HG02798 (cell line): ENCODE measurements around the gene CRY1.
"Not testable (repeated sequence)": the region's sequence is repeated elsewhere in the genome, so short reads cannot be mapped to it uniquely, and the experiment has no call there.

Experiments used
- ATAC-seq: cut with Tn5 transposase; IDR thresholded peaks from one replicate; pipeline ENCODE4 v1.9.1; 2021; ENCODE audit warnings: mild to moderate bottlenecking; ENCODE audit not compliant: unreplicated experiment, poor library complexity

The CRY1 gene

DNA sequence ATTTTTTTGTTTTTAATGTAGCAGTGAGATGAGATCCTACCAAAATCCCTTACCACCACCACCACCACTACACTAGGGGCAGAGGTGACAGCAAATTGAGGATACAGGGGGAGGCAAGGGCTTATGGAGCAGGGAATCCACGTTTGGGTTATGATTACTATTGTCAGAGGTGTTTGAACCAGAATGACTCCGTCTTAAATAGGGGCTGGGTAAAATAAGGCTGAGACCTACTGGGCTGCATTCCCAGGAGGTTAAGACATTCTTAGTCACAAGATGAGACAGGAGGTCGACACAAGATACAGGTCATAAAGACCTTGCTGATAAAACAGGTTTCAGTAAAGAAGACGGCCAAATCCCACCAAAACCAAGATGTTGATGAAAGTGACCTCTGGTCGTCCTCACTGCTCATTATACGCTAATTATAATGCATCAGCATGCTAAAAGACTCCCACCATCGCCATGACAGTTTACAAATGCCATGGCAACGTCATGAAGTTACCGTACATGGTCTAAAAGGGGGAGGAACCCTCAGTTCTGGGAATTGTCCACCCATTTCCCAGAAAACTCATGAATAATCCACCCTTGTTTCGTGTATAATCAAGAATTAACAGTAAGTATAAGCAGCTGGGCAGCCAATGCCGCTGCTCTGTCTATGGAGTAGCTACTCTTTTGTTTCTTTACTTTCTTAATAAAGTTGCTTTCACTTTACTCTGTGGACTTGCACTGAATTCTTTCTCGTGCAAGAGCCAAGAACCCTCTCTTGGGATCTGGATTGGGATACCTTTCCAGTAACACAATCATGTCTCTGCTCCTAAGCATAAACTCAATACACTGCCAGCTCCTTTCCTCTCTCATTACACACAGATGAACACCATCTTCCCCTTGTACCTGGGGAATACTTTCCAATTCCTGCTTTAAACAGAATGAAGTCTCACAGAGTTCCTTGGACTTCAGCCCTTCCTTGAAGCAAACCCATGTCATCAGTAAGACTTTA lies 16.7 kb upstream of the CRY1 start:
- no peak for ATAC-seq

GRCh38 chr12:107108995-107109508 lies 15.7 kb upstream of the CRY1 start:
- ATAC-seq, result no peak

GRCh38 chr12:107108366-107108765 lies 15.0 kb upstream of the CRY1 start:
- not testable (repeated sequence) for ATAC-seq

DNA sequence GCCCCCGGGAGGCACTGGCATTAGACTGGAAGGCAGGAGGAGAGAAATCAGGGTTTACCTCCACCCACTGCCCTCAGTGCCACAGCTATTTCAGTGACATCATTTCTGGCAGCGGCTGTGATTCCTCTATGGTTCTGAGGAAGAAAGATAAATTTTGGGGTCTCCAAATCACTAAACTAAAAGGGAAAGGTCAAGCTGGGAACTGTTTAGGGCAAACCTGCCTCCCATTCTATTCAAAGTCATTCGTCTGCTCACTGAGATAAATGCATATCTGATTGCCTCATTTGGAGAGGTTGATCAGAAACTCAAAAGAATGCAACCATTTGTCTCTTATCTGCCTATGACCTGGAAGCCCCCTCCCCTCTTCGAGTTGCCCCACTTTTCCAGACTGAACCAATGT lies 14.0 kb upstream of the CRY1 start:
- no peak for ATAC-seq

- ATAC-seq, result no peak
These were observed 13.1 kb upstream of the CRY1 start for GRCh38 chr12:107106241-107107025.

DNA sequence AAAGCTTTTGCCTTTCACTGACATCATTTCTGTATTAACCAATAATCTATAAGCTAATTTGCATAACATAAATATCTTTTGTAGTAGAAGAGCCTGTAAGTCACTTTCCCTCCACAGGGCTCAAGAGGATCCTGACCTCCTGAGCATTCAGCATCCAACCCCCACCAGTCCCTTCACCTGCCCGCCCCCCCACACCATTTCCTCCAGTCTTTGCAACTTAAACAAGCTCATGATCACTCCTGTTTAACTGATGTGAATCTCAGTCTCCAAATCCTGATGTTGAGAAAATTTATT lies 12.0 kb upstream of the CRY1 start:
- ATAC-seq, result no peak

DNA sequence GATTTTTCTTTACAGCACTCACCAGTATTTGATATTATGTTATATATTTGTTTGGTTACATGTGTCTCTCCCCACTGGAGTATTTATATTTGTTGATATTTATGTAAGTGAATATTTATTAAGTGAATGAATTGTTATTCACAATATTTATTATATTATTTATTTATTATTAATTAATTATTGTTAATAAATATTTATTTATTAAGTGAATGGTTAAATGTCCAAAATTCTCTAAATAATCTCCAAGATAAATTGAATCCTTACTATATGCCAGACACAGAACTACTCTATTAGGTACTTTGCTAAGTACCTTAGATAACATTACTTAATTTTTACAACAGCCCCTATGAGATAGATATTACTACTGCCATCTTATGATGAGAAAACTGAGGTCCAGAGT lies 10.2 kb upstream of the CRY1 start:
- no peak for ATAC-seq

- ATAC-seq, result no peak
These were observed 9.7 kb upstream of the CRY1 start for GRCh38 chr12:107103097-107103496.

GRCh38 chr12:107102294-107102693 lies 8.9 kb upstream of the CRY1 start:
- no peak for ATAC-seq

DNA sequence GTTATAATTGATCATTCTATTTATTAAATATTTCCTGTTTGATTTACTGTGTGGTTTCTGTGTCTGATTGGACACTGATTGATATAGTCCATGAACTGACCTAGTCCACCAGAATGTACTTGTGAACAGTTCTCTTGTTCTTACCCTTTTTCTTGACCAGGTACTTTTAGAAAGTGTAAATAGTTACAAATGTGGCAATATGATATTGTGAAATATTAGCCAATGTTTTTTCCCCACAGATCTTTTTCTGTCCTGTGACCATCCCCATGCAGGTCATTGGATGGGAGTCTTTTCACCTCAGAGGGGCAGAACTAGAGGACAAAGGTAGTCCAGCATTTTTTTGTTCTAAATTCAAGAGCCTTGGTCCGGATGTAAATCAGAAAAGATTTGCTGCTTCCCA lies 8.3 kb upstream of the CRY1 start:
- no peak for ATAC-seq

- no peak for ATAC-seq
These were observed 6.6 kb upstream of the CRY1 start for GRCh38 chr12:107099917-107100316.

DNA sequence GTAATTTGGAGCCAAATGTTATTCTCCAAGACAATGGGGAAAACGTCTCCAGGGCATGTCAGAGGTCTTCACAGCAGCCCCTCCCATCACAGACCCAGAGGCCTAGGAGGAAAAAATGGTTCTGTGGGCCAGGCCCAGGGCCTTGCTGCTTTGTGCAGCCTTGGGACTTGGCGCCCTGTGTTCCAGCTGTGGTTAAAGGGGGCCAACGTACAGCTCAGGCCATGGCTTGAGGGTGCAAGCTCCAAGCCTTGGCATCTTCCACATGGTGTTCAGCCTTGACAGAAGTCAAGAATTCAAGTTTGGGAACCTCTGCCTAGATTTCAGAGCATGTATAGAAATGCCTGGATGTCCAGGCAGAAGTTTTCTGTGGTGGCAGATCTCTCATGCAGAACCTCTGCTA lies 3.2 kb upstream of the CRY1 start:
- ATAC-seq, result no peak

GRCh38 chr12:107094183-107094448 lies 767 bp upstream of the CRY1 start:
- ATAC-seq, result no peak

DNA sequence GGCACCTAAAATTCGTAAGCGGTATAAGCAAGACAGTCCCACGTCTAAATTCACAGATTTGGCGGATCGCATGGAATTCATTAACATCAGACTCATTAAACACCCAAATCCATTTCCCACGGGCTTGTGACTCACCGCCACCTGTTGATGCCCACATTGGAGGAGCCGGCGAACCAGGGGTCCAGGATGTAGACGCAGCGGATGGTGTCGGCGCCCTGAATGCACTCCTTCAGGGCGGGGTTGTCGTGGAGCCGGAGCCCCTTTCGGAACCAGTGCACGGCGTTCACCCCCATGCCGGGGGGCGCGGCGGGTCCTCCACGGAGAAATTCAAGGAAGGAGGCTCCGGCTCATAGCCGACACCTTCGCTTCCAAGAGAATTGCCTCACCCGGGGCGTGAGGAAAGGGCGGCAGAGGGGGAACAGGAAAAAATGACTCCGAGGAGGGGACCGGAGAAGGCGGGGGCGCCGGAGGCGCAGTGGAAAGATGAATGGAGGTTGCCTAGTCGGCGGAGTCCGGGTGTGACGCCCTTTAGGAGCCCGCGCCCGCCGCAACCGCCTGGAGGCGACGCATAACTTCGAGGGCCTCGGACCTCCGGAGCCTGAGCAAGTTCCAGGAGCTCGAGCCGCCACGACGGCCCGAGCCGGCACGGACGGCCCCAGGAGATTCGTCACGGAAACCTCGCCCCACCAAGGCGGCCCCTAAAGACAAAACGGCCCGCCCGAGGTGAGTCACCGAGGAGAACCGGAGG lies 506 bp downstream of the CRY1 start:
- peak; percentile 28 for ATAC-seq

GRCh38 chr12:107091989-107092641 lies 1.2 kb downstream of the CRY1 start:
- ATAC-seq, result no peak

DNA sequence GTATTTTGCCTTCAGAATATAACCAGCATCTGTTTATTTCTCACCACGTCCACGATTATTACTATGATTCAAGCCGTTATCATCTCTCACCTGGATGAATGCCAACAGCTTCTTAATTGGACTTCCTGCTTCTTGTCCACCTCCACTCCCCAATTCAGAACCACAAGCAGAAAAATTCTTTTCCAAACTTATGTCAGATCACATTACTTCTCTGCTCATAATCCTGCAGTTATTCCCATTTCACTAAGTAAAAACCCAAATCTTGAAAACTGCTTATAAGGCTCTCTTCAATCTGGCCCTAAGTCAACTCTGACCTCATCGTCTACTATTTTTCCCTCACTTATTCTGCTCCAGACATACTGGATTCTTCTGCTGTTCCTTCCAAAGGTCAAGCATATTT lies 2.0 kb downstream of the CRY1 start:
- ATAC-seq, result no peak

DNA sequence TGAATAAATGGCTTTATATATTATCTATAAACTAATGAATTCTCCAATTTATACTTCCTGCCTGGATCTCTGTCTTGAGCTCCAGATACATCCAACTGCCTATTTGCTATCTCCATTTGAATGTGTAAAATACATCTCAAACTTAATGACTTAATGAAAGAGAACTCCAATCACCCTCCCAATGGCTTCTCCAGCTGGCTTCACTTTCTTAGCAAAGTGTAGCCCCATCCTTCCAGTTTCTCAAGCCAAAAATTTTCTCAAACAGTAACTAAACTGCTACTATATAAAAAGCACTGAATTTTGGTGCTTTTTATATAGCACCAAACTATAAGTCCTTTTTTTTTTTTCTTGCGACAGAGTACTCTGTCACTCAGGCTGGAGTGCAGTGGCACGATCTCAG lies 2.6 kb downstream of the CRY1 start:
- ATAC-seq, result no peak

- no peak for ATAC-seq
These were observed 4.4 kb downstream of the CRY1 start for GRCh38 chr12:107088912-107089311.

DNA sequence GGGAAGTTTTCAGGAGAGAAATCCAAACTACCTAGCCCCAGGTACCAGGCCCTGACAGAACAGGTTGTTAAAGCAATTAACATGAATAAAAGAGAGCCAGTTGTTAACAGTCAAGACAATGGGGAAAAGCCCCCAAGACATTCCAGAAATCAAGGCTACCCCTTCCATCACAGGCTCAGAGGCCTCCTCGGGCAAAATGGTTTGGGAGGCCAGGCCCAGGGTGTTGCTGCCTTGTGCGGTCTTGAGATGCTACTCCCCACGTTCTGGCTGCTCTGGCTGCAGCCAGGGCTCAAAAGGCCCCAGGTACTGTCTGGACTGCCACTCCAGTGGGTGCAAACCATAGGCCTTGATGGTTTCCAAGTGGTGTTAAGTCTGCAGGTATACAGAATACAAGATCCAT lies 7.0 kb downstream of the CRY1 start:
- ATAC-seq, result no peak

GRCh38 chr12:107081778-107082177 lies 11.6 kb downstream of the CRY1 start:
- no peak for ATAC-seq
